Transverse colon (tissue), 4 donors: ENCODE results near the gene RGS5. TPM values are rescaled to one million over a fixed set of nuclear protein-coding genes. Genes with fewer than 3 reads are reported as not detected.
A peak's percentile ranks its signal among the peaks of the same experiment; 100 is the strongest.

Source experiments
- DNase-seq: peaks from one replicate; pipeline ENCODE4 v3.0.0-alpha.2; 2019
- H3K27ac ChIP-seq, 4 donors: fragments of 200-600 bp; sonication (generic); 2 replicates each; pipeline ENCODE4 v1.5.1; 2016 to 2018; ENCODE audit warnings: inconsistent platforms in 4 of 4
- H3K27me3 ChIP-seq: fragments of 200-600 bp; sonication (generic); 2 replicates; pipeline ENCODE4 v1.5.1; 2017; ENCODE audit warnings: inconsistent platforms
- H3K36me3 ChIP-seq, 4 donors: fragments of 200-600 bp; sonication (generic); 2 replicates each; pipeline ENCODE4 v1.5.1; 2017 to 2019; ENCODE audit warnings: inconsistent platforms in 4 of 4
- H3K4me1 ChIP-seq, 4 donors: fragments of 200-600 bp; sonication (generic); 2 replicates each; pipeline ENCODE4 v1.5.1; 2017 to 2020; ENCODE audit warnings: inconsistent platforms in 4 of 4
- H3K4me3 ChIP-seq, 4 donors: fragments of 200-600 bp; sonication (generic); 1 replicate in 1 of 4; 2 replicates in 3 of 4; pipeline versions ENCODE4 v1.5.1 to v1.6.1; 2017 to 2019; ENCODE audit warnings: inconsistent platforms in 4 of 4
- H3K9me3 ChIP-seq, 2 donors: fragments of 200-600 bp; sonication (generic); 2 replicates each; pipeline ENCODE4 v1.5.1; 2017 to 2019; ENCODE audit warnings: inconsistent platforms in 2 of 2
- EP300 ChIP-seq: sonication (generic); formaldehyde crosslinking; IDR thresholded peaks from one replicate; pipeline ENCODE4 v1.6.1; 2017; ENCODE audit warnings: antibody characterized with exemption, low read depth
- POLR2A ChIP-seq: fragments of 450-650 bp; IDR thresholded peaks from one replicate; pipeline ENCODE4 v1.6.1; 2016; ENCODE audit warnings: antibody characterized with exemption, mild to moderate bottlenecking, moderate library complexity
- POLR2AphosphoS5 ChIP-seq, 3 donors: sonication (generic); formaldehyde crosslinking; IDR thresholded peaks; one replicate each; pipeline ENCODE4 v1.6.1; 2016; ENCODE audit warnings: antibody characterized with exemption in 3 of 3
- WGBS, 2 donors: methylation state at CpG; one replicate each; pipeline ENCODE4 v1.1.5; 2018; ENCODE audit warnings: low coverage in 1 of 2; 5-methylcytosine and 5-hydroxymethylcytosine counted together
- in situ Hi-C, 4 donors: fragments of 200-750 bp; cut with MboI; loops; one replicate each; pipeline versions ENCODE4 v1.15.0 to v1.15.1; 2017; ENCODE audit warnings: low sequenced_read_pairs in 3 of 4, low pct_ligation_motif_present in 1 of 4, low pct_unique_long_range_greater_than_20kb in 1 of 4
- intact Hi-C: fragments of 100-400 bp; cut with DNase I; formaldehyde crosslinking; loops from one replicate; pipeline ENCODE4 v1.15.1; 2023; ENCODE audit warnings: low total_unique reads
- total RNA-seq, 4 donors: library from RNA; depleted of rRNA; stranded (reverse); fragments of >200 nt; gene quantifications; one replicate each; pipeline ENCODE4 v1.1.0, GENCODE V29; 2016
- TF ChIP-seq, protein P1 (sequence below), 5 experiments: fragments of 200-600 bp in 3 of 5; fragments of 450-650 bp in 2 of 5; sonication (generic) in 3 of 5; IDR thresholded peaks; 1 replicate in 2 of 5; 2 replicates in 3 of 5; pipeline ENCODE4 v1.5.1; 2016 to 2017; ENCODE audit warnings: antibody characterized with exemption in 5 of 5, inconsistent platforms in 3 of 5, mild to moderate bottlenecking in 2 of 5, moderate library complexity in 1 of 5

Gene RGS5
- total RNA-seq, 4 donors from 2014 or later: 28.1 to 55.6 (median 41.8) TPM

DNA sequence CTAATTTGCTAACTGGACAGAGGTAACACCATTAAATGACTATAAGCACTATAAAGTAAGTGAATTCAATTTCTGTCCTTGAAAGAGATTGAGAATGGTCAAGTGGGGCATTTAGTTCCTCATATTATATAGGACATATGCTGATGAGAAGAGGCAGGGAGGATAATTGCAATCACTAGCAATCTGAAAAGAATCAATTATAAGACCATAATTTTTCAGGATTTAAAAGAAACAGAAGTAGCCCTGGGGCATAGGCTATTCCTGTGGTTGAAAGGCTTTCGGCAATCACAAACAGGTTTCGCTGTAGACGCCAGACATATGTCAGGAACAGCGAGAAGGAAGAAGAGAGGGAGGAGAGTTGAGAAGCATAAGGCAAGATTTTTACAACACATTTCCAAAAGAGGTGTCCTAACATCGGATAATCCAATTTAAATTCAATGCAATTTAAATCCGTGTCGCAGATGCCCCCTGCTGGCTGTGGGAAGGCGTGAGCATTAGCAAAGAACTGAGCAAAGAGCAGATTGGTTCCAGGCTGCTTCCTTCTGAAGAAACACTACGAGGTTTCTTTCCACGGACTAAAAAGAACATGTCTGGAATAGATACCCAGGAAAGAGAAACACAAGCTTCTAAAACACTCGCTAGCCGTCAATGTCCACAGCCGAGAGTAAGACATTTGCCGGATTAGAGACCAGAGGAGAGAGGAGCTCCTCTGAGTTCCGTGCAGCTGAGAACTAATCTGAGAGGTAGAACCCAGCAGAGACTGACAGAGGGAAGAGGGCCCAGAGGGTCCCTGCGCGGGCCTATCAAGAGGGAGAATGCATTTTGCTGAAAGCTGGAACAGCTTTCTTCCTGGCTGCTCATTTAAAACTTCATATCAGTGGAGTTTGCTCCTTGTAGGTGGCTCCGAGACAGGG, 27.9 kb downstream of the RGS5 start:
- H3K4me1 ChIP-seq: peaks cover 0 to 11% (median 3%) of the 10 kb centered on the region in 4 donors
- in situ Hi-C loops (loop anchor here (10.0 to 25.0 kb wide), 2 partner anchors 312 to 320 kb away; partner anchors contain the start of gene CCDC190 (in 2 of the 4)), intact Hi-C loops (loop anchor here (10.0 kb wide), 1 partner anchor 300 kb away; no protein-coding TSS in a partner anchor)
- DNase-seq: peak; percentile 52
- H3K27me3 ChIP-seq: no peaks in the 10 kb centered on the region
- no peak overlapping the region for H3K4me3 ChIP-seq
- H3K36me3 ChIP-seq: no peaks in the 10 kb centered on the region
- TF ChIP-seq POLR2AphosphoS5 (IDR thresholded peaks at IDR 0.05) (no peak), POLR2A (no peak), EP300 (no peak)
- TF ChIP-seq, protein P1, sequence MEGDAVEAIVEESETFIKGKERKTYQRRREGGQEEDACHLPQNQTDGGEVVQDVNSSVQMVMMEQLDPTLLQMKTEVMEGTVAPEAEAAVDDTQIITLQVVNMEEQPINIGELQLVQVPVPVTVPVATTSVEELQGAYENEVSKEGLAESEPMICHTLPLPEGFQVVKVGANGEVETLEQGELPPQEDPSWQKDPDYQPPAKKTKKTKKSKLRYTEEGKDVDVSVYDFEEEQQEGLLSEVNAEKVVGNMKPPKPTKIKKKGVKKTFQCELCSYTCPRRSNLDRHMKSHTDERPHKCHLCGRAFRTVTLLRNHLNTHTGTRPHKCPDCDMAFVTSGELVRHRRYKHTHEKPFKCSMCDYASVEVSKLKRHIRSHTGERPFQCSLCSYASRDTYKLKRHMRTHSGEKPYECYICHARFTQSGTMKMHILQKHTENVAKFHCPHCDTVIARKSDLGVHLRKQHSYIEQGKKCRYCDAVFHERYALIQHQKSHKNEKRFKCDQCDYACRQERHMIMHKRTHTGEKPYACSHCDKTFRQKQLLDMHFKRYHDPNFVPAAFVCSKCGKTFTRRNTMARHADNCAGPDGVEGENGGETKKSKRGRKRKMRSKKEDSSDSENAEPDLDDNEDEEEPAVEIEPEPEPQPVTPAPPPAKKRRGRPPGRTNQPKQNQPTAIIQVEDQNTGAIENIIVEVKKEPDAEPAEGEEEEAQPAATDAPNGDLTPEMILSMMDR (IDR thresholded peaks at IDR 0.05): peak; percentile 68 to 76 (median 76)
- peak overlapping the region in 3 of 4 donors; percentile 43 to 71 (median 61) for H3K27ac ChIP-seq
- H3K9me3 ChIP-seq: no peaks in the 10 kb centered on the region
- 28 to 46% methylated on average over 6 to 18 of the region's 18 CpGs for WGBS, 2 donors

DNA sequence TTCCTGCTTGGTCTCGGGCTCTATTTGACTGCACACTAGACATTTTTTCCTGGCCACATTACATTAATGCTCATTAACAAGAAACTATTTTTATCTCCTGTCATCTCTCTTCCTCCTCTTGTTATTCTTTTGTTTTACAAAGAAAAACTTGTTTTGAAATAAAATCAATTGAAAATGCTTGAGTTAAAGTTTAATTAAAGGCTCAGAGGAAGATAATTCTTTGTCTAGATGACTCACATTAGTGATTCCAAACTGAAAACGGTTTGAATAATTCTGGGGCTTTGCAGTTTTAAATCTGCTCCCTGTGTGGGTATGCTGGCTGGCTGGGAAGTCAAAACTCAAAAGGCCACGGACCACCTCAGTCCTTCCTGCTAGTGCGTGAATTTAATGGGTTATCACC, 29.6 kb downstream of the RGS5 start:
- H3K4me3 ChIP-seq: no peak overlapping the region
- WGBS, 2 donors: 39 to 44% methylated on average over 4 of the region's 4 CpGs
- H3K27me3 ChIP-seq: no peaks in the 10 kb centered on the region
- peak overlapping the region in 2 of 4 donors; percentile 26 to 71 for H3K27ac ChIP-seq
- TF ChIP-seq POLR2AphosphoS5 (IDR thresholded peaks at IDR 0.05) (no peak), EP300 (no peak), POLR2A (no peak)
- TF ChIP-seq, protein P1 (IDR thresholded peaks at IDR 0.05): no peak
- intact Hi-C loops (loop anchor here (2.0 to 10.0 kb wide), 2 partner anchors 98 to 298 kb away; no protein-coding TSS in a partner anchor), in situ Hi-C loops (loop anchor here in 2 of 4 donors (10.0 kb wide), 1 partner anchor 318 kb away; no protein-coding TSS in a partner anchor)
- H3K36me3 ChIP-seq: no peaks in the 10 kb centered on the region
- peaks cover 0 to 12% (median 4%) of the 10 kb centered on the region in 4 donors for H3K4me1 ChIP-seq
- no peak for DNase-seq
- H3K9me3 ChIP-seq: no peaks in the 10 kb centered on the region

DNA sequence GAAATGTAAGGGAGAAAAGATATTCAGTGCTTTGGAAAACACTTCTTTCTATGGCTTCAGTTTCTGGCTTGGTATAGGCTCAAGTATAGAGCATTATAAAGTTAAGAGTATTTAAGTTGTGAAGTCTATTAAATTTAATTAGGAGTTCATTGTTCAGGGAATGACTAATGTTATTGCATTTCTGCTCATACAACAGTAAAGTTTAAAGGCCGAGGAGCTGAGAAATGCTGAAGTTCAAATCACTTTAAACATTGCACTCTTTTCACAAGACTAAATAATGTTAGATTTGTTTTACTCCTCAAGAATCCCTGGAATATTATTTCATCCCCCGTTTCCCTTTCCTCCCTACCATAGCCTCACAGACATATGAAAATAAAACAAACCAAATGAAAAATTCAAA, 30.1 kb downstream of the RGS5 start:
- no peaks in the 10 kb centered on the region for H3K36me3 ChIP-seq
- peaks cover 0 to 13% (median 4%) of the 10 kb centered on the region in 4 donors for H3K4me1 ChIP-seq
- in situ Hi-C loops (loop anchor here in 2 of 4 donors (10.0 kb wide), 1 partner anchor 318 kb away; no protein-coding TSS in a partner anchor), intact Hi-C loops (loop anchor here (2.0 to 10.0 kb wide), 2 partner anchors 98 to 298 kb away; no protein-coding TSS in a partner anchor)
- no peak for DNase-seq
- H3K27ac ChIP-seq: peak overlapping the region in 2 of 4 donors; percentile 26 to 71
- H3K9me3 ChIP-seq: no peaks in the 10 kb centered on the region
- no peaks in the 10 kb centered on the region for H3K27me3 ChIP-seq
- WGBS, 2 donors: 35 to 49% methylated on average over 2 of the region's 2 CpGs
- H3K4me3 ChIP-seq: no peak overlapping the region
- TF ChIP-seq, protein P1 (IDR thresholded peaks at IDR 0.05): no peak

DNA sequence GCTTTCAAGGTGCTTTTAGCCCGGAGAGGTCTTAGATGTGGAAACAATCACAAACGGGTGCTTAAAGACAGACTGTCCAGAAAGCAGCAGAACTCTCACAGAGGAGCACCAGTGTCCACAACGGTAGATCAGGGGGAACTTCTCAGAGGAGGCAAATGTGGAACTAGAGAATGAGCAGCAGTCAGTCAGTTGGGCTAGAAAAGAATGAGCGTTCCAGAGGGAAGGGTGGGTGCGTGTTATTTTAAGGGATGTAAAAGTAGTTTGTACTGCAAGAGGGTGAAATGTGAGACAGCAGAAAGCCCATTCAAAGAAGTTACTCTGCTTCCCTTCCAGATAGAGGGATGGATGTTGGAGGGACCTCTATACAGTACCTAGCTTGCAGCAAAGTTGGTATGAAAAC, 30.9 kb downstream of the RGS5 start:
- intact Hi-C loops (loop anchor here (2.0 to 10.0 kb wide), 2 partner anchors 97 to 297 kb away; no protein-coding TSS in a partner anchor), in situ Hi-C loops (loop anchor here in 2 of 4 donors (10.0 kb wide), 1 partner anchor 317 kb away; no protein-coding TSS in a partner anchor)
- H3K4me3 ChIP-seq: no peak overlapping the region
- H3K9me3 ChIP-seq: no peaks in the 10 kb centered on the region
- H3K36me3 ChIP-seq: no peaks in the 10 kb centered on the region
- peaks cover 0 to 13% (median 4%) of the 10 kb centered on the region in 4 donors for H3K4me1 ChIP-seq
- peak overlapping the region in 2 of 4 donors; percentile 23 to 71 for H3K27ac ChIP-seq
- 60 to 69% methylated on average over 1 to 5 of the region's 5 CpGs for WGBS, 2 donors
- TF ChIP-seq POLR2A (no peak), EP300 (no peak), POLR2AphosphoS5 (IDR thresholded peaks at IDR 0.05) (no peak)
- TF ChIP-seq, protein P1 (IDR thresholded peaks at IDR 0.05): no peak
- H3K27me3 ChIP-seq: no peaks in the 10 kb centered on the region
- no peak for DNase-seq
